Suprapubic skin (tissue), 4 donors: Measurements from ENCODE around the gene UBXN2A. TPM values are rescaled to one million over a fixed set of nuclear protein-coding genes. Genes with fewer than 3 reads are reported as not detected.
"Not testable (repeated sequence)": the region's sequence is repeated elsewhere in the genome, so short reads cannot be mapped to it uniquely, and the experiment has no call there.

Experiments
- DNase-seq, 2 donors: peaks; one replicate each; pipeline ENCODE4 v3.0.0-alpha.2; 2019; ENCODE audit warnings: low spot score in 2 of 2
- H3K27ac ChIP-seq: fragments of 200-600 bp; sonication (generic); one replicate; pipeline ENCODE4 v1.5.1; 2019
- H3K27me3 ChIP-seq: fragments of 200-600 bp; sonication (generic); one replicate; pipeline ENCODE4 v1.5.1; 2019
- H3K36me3 ChIP-seq: fragments of 200-600 bp; sonication (generic); one replicate; pipeline ENCODE4 v1.5.1; 2019
- H3K4me1 ChIP-seq: fragments of 200-600 bp; sonication (generic); one replicate; pipeline ENCODE4 v1.5.1; 2019
- H3K4me3 ChIP-seq: fragments of 200-600 bp; sonication (generic); one replicate; pipeline ENCODE4 v1.5.1; 2019; ENCODE audit warnings: mild to moderate bottlenecking
- H3K9me3 ChIP-seq: fragments of 200-600 bp; sonication (generic); one replicate; pipeline ENCODE4 v1.5.1; 2019
- EP300 ChIP-seq: sonication (generic); formaldehyde crosslinking; IDR thresholded peaks from one replicate; pipeline ENCODE4 v1.6.1; 2017; ENCODE audit warnings: antibody characterized with exemption
- POLR2A ChIP-seq, 2 donors: fragments of 450-650 bp; IDR thresholded peaks; one replicate each; pipeline ENCODE4 v1.6.1; 2017; ENCODE audit warnings: antibody characterized with exemption in 2 of 2, mild to moderate bottlenecking in 2 of 2, moderate library complexity in 2 of 2
- POLR2AphosphoS5 ChIP-seq, 3 donors: sonication (generic); formaldehyde crosslinking; IDR thresholded peaks; one replicate each; pipeline ENCODE4 v1.6.1; 2017; ENCODE audit warnings: antibody characterized with exemption in 3 of 3
- WGBS: methylation state at CpG from one replicate; pipeline ENCODE4 v1.1.5; 2018; 5-methylcytosine and 5-hydroxymethylcytosine counted together
- total RNA-seq, 4 donors: library from RNA; depleted of rRNA; stranded (reverse); fragments of >200 nt; gene quantifications; one replicate each; pipeline ENCODE4 v1.1.0, GENCODE V29; 2016
- TF ChIP-seq, protein P1 (sequence below), 2 donors: fragments of 200-600 bp in 1 of 2; fragments of 450-650 bp in 1 of 2; sonication (generic) in 1 of 2; IDR thresholded peaks; one replicate each; pipeline ENCODE4 v1.5.1; 2016 to 2019; ENCODE audit warnings: antibody characterized with exemption in 2 of 2, mild to moderate bottlenecking in 1 of 2, moderate library complexity in 1 of 2

Gene UBXN2A
- total RNA-seq, 4 donors from 2014 or later: 10.0 to 15.1 (median 12.1) TPM

DNA sequence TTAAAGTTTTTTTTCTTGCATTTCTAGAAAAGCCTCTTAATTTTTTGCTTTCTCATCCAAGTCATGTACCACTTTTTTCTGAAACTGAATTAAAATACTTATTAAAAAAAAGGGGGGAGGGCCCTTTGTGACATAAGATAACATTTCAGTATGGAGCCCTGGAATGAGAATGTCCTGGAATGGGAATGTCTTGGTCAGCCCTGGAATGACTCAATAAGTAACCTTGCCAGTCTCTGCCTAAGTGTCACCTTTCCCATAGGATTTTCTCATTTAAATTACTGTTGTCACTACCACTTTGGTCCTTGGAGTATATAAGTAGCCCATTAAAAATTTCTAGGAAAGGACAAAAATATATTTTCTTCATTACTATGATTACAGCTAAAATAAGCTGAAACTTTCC is 4.7 kb downstream of the UBXN2A start:
- Histone ChIP-seq H3K4me1 (peaks cover 12% of the 10 kb centered on the region), H3K36me3 (no peaks in the 10 kb centered on the region), H3K27me3 (no peaks in the 10 kb centered on the region), H3K27ac (no peak overlapping the region), H3K4me3 (no peak overlapping the region), H3K9me3 (no peaks in the 10 kb centered on the region)
- DNase-seq: no peak
- TF ChIP-seq, protein P1, sequence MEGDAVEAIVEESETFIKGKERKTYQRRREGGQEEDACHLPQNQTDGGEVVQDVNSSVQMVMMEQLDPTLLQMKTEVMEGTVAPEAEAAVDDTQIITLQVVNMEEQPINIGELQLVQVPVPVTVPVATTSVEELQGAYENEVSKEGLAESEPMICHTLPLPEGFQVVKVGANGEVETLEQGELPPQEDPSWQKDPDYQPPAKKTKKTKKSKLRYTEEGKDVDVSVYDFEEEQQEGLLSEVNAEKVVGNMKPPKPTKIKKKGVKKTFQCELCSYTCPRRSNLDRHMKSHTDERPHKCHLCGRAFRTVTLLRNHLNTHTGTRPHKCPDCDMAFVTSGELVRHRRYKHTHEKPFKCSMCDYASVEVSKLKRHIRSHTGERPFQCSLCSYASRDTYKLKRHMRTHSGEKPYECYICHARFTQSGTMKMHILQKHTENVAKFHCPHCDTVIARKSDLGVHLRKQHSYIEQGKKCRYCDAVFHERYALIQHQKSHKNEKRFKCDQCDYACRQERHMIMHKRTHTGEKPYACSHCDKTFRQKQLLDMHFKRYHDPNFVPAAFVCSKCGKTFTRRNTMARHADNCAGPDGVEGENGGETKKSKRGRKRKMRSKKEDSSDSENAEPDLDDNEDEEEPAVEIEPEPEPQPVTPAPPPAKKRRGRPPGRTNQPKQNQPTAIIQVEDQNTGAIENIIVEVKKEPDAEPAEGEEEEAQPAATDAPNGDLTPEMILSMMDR (IDR thresholded peaks at IDR 0.05): no peak
- TF ChIP-seq EP300 (no peak), POLR2A (IDR thresholded peaks at IDR 0.05) (no peak), POLR2AphosphoS5 (IDR thresholded peaks at IDR 0.05) (no peak)

DNA sequence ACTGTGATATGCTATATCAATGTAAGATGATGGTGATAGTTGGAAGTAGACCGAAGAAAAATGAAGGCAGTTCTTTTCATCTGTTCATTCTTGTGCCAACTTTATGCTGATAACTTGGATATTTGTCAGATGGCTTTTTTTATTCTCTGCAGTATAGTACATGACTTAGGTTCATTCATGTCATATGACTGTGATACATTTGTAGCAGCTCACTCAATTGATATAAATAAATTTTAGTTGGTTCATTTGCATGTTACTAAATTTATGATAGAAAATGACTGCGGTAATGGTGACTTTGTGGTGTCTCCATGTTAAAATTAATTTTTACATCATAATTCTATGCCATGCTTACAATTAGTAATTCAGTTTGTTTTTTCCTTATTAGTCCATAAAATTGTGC is 7.1 kb downstream of the UBXN2A start:
- Histone ChIP-seq H3K4me1 (peaks cover 4% of the 10 kb centered on the region), H3K27me3 (no peaks in the 10 kb centered on the region), H3K36me3 (no peaks in the 10 kb centered on the region), H3K4me3 (no peak overlapping the region), H3K9me3 (no peaks in the 10 kb centered on the region), H3K27ac (no peak overlapping the region)
- 89% methylated on average over 2 of the region's 2 CpGs for WGBS
- DNase-seq: no peak
- TF ChIP-seq POLR2A (IDR thresholded peaks at IDR 0.05): no peak
- TF ChIP-seq, protein P1 (IDR thresholded peaks at IDR 0.05): no peak
- TF ChIP-seq POLR2AphosphoS5 (IDR thresholded peaks at IDR 0.05): no peak
- no peak for TF ChIP-seq EP300

DNA sequence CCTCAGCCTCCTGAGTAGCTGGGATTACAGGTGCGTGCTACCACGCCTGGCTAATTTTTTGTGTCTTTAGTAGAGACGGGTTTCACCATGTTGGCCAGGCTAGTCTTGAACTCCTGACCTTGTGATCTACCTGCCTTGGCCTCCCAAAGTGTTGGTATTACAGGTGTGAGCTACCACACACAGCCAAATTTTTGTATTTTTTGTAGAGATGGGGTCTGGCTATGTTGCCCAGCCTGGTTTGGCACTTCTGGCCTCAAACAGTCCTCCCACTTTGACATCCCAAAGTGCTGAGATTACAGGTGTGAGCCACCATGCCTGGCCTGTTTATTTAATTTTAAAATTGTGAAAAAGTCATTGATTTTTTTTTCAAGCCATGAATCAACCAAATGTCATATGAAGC is 12.3 kb downstream of the UBXN2A start:
- not testable (repeated sequence) for H3K36me3 ChIP-seq, H3K4me3 ChIP-seq, H3K9me3 ChIP-seq, H3K27ac ChIP-seq, DNase-seq, H3K4me1 ChIP-seq, H3K27me3 ChIP-seq
- 98% methylated on average over 3 of the region's 3 CpGs for WGBS

- no peak overlapping the region for H3K4me3 ChIP-seq
- peaks cover 4% of the 10 kb centered on the region for H3K36me3 ChIP-seq
- TF ChIP-seq POLR2A (IDR thresholded peaks at IDR 0.05): no peak
- no peak for TF ChIP-seq POLR2AphosphoS5 (IDR thresholded peaks at IDR 0.05)
- TF ChIP-seq EP300: no peak
- TF ChIP-seq, protein P1 (IDR thresholded peaks at IDR 0.05): no peak
- no peaks in the 10 kb centered on the region for H3K4me1 ChIP-seq
- no peak overlapping the region for H3K27ac ChIP-seq
- no peak for DNase-seq
- no peaks in the 10 kb centered on the region for H3K27me3 ChIP-seq
- H3K9me3 ChIP-seq: no peaks in the 10 kb centered on the region
These were observed 13.4 kb downstream of the UBXN2A start for GRCh38 chr2:23953625-23954024.

DNA sequence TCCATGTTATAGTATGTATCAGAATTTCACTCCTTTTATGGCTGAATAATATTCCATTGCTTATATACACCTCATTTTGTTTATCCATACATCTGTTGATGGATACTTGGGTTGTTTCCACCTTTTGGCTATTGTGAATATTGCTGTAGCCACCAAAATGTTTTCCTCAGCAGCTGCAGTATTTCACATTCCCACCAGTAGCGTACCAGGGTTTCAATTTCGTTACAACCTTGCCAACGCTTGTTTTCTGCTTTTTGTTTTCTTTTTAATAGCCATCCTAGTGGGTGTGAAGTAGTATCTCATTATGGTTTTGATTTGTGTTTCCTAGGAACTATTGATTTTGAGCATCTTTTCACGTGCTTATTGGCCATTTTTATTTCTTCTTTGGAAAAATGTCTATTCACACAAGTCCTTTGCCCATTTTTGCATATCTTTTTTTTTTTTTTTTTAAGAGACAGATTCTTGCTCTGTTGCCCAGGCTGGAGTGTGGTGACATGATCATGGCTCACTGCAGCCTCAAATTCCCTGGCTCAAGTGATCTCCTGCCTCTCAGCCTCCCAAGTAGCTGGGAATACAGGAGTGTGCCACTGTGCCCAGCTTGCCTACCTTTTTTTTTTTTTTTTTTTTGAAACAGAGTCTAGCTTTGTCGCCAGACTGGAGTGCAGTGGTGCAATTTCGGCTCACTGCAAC is 14.2 kb downstream of the UBXN2A start:
- no peak for TF ChIP-seq POLR2AphosphoS5 (IDR thresholded peaks at IDR 0.05)
- no peak for TF ChIP-seq POLR2A (IDR thresholded peaks at IDR 0.05)
- no peak for TF ChIP-seq EP300
- TF ChIP-seq, protein P1 (IDR thresholded peaks at IDR 0.05): no peak
- no peaks in the 10 kb centered on the region for H3K4me1 ChIP-seq
- H3K9me3 ChIP-seq: no peaks in the 10 kb centered on the region
- no peak for DNase-seq
- H3K4me3 ChIP-seq: no peak overlapping the region
- H3K36me3 ChIP-seq: peaks cover 4% of the 10 kb centered on the region
- H3K27ac ChIP-seq: no peak overlapping the region
- no peaks in the 10 kb centered on the region for H3K27me3 ChIP-seq
- 81% methylated on average over 6 of the region's 6 CpGs for WGBS

DNA sequence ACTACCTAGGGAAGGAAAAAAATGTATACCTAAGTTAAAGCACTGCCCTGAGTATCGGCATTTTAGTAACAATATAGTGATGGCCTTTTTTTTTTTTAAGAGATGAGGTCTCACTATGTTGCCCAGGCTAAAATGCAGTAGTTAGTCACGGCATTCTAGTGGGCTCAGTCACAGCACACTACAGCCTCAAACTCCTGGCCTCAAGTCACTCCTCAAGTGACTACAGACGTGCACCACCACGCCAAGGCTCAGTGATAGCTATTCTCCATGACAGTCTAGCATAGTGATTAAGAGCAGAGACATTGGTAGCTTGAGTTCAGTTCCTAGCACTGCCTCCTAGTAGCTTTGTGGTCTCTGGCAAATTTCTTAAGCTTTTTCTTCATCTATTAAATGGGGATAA is 27.6 kb downstream of the UBXN2A start:
- H3K36me3 ChIP-seq: peaks cover 24% of the 10 kb centered on the region
- WGBS: 93% methylated on average over 4 of the region's 4 CpGs
- no peak for DNase-seq
- no peak for TF ChIP-seq POLR2A (IDR thresholded peaks at IDR 0.05)
- TF ChIP-seq, protein P1 (IDR thresholded peaks at IDR 0.05): no peak
- no peak for TF ChIP-seq POLR2AphosphoS5 (IDR thresholded peaks at IDR 0.05)
- TF ChIP-seq EP300: no peak
- H3K27me3 ChIP-seq: no peaks in the 10 kb centered on the region
- H3K9me3 ChIP-seq: no peaks in the 10 kb centered on the region
- no peak overlapping the region for H3K27ac ChIP-seq
- H3K4me3 ChIP-seq: no peak overlapping the region
- no peaks in the 10 kb centered on the region for H3K4me1 ChIP-seq
